GM21367 (cell line): ENCODE data around the gene C1QTNF9B.
"Not testable (repeated sequence)": the region's sequence is repeated elsewhere in the genome, so short reads cannot be mapped to it uniquely, and the experiment has no call there.

Experiments
- ATAC-seq: cut with Tn5 transposase; IDR thresholded peaks from one replicate; pipeline ENCODE4 v1.9.1; 2021; ENCODE audit not compliant: unreplicated experiment

The C1QTNF9B gene

GRCh38 chr13:23897452-23897919 lies at the start of gene C1QTNF9B:
TSS of gene C1QTNF9B (minus strand) at chr13:23897502.
- not testable (repeated sequence) for ATAC-seq

- no peak for ATAC-seq
Observed at GRCh38 chr13:23946900-23947299, 49.6 kb upstream of the C1QTNF9B start.

GRCh38 chr13:23946067-23946466 lies 48.8 kb upstream of the C1QTNF9B start:
- ATAC-seq, result no peak

- no peak for ATAC-seq
Observed at GRCh38 chr13:23945612-23946011, 48.3 kb upstream of the C1QTNF9B start.

GRCh38 chr13:23941211-23941610 lies 43.9 kb upstream of the C1QTNF9B start:
- ATAC-seq, result no peak

- ATAC-seq, result not testable (repeated sequence)
Observed at GRCh38 chr13:23939666-23940065, 42.4 kb upstream of the C1QTNF9B start.

GRCh38 chr13:23934520-23934919 lies 37.2 kb upstream of the C1QTNF9B start:
- no peak for ATAC-seq

GRCh38 chr13:23928985-23929384 lies 31.7 kb upstream of the C1QTNF9B start:
- no peak for ATAC-seq

GRCh38 chr13:23923031-23923430 lies 25.7 kb upstream of the C1QTNF9B start:
- no peak for ATAC-seq

GRCh38 chr13:23922005-23922932 lies 25.0 kb upstream of the C1QTNF9B start:
- ATAC-seq, result no peak

- no peak for ATAC-seq
Observed at GRCh38 chr13:23921451-23921888, 24.2 kb upstream of the C1QTNF9B start.

GRCh38 chr13:23919006-23919405 lies 21.7 kb upstream of the C1QTNF9B start:
- no peak for ATAC-seq

GRCh38 chr13:23918208-23918607 lies 20.9 kb upstream of the C1QTNF9B start:
- no peak for ATAC-seq

- ATAC-seq, result no peak
Observed at GRCh38 chr13:23915308-23915707, 18.0 kb upstream of the C1QTNF9B start.

GRCh38 chr13:23912469-23912868 lies 15.2 kb upstream of the C1QTNF9B start:
- ATAC-seq, result no peak

- ATAC-seq, result no peak
Observed at GRCh38 chr13:23909606-23910005, 12.3 kb upstream of the C1QTNF9B start.

GRCh38 chr13:23905766-23906165 lies 8.5 kb upstream of the C1QTNF9B start:
- ATAC-seq, result no peak

- no peak for ATAC-seq
Observed at GRCh38 chr13:23903906-23904280, 6.6 kb upstream of the C1QTNF9B start.

GRCh38 chr13:23902975-23903905 lies 5.9 kb upstream of the C1QTNF9B start:
- ATAC-seq, result no peak

GRCh38 chr13:23901365-23901764 lies 4.1 kb upstream of the C1QTNF9B start:
- no peak for ATAC-seq

- ATAC-seq, result no peak
Observed at GRCh38 chr13:23899555-23899954, 2.3 kb upstream of the C1QTNF9B start.
